GM12873 (cell line): Measurements from ENCODE around the gene PLXND1.

Experiments used
- CTCF ChIP-seq: IDR thresholded peaks from 2 replicates; pipeline ENCODE4 v1.5.1; 2012; ENCODE audit warnings: low read depth, mild to moderate bottlenecking, moderate library complexity, low read length, control low read depth; ENCODE audit not compliant: insufficient read depth; ENCODE audit errors: missing control alignments

Gene PLXND1

GRCh38 chr3:129540776-129541516, 65.5 kb downstream of the PLXND1 start:
- no peak for TF ChIP-seq CTCF

DNA sequence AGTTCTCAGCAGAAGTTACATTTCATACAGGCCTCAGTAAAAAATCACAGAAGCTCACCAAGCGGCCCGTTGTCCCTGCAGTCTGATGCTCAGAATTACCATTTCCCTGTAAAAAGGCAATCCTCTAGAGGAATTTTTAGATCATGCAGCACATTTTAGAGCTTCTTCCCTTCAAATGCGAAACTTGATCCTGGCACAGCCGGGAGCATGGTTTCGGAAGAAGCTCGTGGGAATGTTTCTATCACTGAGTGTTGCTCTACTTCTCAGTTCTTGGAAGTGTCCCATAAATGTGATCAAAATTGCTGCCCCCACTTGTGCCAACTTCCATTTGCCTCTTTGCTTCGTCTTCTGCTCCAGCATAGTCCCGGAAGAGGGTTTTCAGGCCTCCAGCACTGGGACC, 67.3 kb downstream of the PLXND1 start:
- no peak for TF ChIP-seq CTCF

DNA sequence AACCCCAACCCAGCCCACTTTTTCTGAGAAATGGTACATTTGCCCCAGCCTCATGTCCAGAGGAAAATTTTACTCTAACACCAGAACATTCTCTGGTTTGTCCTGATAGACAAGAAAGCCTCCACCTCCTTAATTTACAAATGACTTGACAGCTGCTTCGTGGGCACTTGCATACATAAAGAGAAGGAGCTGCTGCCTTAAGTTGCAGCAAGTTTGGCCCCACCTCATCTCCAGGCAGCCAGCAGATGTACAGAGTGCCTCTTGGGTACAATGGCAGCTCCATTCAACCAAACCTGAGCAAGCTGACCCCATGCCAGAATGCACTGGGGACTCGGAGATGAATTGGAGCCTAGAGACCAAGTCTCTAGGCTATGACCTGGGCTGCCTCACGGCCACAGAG, 69.7 kb downstream of the PLXND1 start:
- no peak for TF ChIP-seq CTCF

DNA sequence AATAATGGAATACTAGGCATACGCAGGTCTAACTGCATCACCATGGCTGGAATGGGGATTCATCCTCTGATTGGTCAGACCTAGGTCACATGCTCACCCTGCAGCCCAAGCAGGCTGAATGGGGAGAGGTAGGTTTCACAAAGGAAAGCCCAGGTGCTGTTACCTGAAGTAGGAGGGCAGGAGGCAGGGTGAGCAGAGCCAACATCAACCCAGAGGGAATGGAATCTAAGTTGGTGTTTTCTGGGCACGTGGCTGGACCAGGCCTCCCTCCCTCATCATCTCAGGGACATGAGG, 70.2 kb downstream of the PLXND1 start:
- TF ChIP-seq CTCF = no peak

DNA sequence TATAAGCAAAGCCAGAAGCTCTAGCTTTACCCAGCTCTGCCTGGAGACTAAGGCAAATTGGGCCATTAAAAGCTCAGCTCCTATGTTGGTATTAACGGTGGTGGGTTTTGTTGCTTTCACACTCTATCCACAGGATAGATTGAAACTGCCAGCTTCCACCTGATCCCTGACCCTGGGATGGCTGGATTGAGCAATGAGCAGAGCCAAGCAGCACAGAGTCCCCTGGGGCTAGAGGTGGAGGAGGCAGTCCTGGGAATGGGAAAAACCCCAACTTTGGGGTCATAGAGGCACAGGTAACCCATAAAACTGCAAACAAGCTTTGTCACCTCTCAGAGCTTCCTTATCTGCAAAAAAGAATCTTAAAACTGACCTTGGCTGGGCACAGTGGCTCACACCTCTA, 71.4 kb downstream of the PLXND1 start:
- no peak for TF ChIP-seq CTCF

DNA sequence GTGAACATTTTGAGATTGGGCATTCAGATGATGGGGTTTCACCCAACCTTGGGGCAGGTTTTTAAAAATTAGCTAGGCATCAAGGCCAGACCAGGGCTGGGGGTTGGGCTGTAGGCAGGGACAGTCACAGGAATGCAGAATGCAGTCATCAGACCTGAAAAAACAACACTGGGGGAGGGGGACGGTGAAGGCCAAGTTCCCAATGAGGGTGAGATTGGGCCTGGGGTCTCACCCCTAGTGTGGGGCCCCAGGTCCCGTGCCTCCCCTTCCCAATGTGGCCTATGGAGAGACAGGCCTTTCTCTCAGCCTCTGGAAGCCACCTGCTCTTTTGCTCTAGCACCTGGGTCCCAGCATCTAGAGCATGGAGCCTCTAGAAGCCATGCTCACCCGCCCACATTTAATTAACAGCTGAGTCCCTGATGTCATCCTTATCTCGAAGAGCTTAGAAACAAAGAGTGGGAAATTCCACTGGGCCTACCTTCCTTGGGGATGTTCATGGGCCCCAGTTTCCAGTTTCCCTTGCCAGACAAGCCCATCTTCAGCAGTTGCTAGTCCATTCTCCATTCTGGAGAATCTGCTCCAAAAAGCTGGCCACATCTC, 71.9 kb downstream of the PLXND1 start:
- TF ChIP-seq CTCF = no peak

DNA sequence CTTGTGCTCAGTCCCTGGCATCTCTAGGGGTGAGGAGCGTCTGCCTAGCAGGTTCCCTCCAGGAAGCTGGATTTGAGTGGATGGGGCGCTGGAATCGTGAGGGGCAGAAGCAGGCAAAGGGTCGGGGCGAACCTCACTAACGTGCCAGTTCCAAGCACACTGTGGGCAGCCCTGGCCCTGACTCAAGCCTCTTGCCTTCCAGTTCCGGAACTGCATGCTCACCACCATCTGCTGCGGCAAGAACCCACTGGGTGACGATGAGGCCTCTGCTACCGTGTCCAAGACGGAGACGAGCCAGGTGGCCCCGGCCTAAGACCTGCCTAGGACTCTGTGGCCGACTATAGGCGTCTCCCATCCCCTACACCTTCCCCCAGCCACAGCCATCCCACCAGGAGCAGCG, 73.1 kb downstream of the PLXND1 start:
- TF ChIP-seq CTCF = no peak

DNA sequence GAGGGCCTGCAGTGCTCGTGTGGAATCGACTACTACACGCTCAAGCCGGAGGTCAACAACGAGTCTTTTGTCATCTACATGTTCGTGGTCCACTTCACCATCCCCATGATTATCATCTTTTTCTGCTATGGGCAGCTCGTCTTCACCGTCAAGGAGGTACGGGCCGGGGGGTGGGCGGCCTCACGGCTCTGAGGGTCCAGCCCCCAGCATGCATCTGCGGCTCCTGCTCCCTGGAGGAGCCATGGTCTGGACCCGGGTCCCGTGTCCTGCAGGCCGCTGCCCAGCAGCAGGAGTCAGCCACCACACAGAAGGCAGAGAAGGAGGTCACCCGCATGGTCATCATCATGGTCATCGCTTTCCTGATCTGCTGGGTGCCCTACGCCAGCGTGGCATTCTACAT, 74.2 kb downstream of the PLXND1 start:
- TF ChIP-seq CTCF = no peak
